Cerebellar cortex (tissue), 1 donor: ENCODE measurements around the gene GDPD5.

Source experiments
- DNase-seq: peaks from one replicate; pipeline ENCODE4 v3.0.0-alpha.2; 2015; ENCODE audit warnings: low spot score

GDPD5 gene

DNA sequence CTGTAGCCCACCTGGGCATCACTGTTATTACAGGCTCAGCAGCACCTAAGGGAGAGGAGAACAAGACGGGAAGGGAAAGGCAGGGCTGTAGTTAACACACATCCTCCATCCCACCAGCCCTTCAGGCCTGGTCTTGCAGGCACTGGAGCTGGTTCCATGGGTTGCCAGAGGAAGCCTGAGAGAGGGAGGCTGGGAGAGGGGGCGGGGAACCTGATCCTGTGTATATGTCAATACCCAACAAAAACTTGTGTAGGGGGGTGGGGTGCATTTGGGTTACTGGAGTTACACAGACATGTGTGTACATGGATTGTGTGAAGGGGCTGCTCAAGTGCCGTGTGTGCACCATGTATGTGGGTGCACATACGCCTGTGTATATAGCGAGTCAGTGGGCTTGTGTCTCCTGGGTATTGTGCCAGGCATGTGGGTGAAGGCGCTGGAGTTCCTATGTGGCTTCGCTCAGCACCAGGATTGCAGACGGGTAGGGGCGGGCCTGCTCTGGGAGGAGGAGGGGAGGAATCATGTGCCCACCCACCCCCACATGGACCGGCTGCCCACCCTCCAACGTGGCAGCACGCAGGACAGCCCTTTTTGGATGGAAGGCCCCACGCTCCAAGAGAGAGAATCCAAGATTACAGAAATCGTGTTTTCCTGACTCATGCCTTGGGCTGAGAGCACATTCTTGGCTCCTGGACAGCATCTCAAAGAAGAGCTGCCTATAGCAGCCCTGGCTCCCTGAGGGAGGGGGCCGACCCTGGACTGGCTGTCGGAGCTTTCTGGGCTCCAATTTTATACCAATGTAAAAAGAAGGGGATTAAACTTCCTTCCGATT lies 32.1 kb upstream of the GDPD5 start:
- peak; percentile 34 for DNase-seq

DNA sequence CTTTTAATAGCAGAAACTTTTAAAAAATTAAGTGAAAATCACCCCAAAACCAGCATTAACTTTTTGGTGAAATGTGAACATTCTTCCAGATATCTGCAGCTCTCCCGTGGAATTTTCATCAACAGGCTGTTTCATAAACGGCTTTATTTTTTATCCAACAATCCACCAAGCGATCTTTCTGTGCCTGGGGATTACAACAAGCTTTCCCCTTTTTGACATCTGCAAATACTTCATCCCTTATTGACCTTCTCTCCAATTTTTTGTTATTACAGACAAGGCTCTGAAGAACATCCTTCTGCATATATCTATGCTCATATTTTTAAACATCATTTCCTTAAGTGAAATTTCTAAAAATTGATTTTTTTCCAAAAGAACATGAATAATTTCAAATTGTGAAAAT lies 30.5 kb upstream of the GDPD5 start:
- no peak for DNase-seq

DNA sequence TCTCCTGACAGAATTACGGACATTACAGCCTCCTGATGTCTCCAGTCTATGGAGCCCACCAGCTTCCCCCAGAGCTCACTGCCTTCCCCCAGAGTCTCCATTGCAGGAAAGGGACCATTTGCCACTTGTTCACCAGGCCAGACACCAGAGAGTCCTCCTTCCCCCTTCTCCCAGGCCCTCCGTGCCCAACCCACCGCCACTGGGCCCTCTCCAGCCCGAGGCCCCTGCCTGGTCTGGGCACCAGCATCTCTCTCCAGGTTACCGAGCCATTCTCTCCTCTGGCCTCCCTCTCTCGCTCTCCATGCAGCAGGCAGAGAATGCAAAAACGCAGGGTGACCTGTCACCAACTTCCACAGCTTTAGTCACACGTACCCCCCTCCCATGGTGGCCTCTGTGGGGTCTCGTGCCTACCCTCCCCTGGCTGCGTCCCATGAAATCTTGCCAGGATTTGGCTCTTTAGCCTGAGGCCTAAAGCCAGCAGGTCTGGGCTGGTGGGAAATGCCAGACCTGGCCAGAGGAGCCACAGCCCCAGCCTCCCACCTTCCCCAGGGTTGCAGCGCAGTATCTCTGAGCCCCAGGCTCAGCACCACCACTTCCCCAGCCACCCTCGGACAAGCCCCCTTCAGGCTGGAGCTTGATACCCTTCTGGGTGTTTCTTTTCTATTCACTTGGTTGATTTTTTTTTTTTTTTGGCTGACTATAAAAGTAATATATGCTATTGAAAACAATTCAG lies 29.5 kb upstream of the GDPD5 start:
- no peak for DNase-seq

DNA sequence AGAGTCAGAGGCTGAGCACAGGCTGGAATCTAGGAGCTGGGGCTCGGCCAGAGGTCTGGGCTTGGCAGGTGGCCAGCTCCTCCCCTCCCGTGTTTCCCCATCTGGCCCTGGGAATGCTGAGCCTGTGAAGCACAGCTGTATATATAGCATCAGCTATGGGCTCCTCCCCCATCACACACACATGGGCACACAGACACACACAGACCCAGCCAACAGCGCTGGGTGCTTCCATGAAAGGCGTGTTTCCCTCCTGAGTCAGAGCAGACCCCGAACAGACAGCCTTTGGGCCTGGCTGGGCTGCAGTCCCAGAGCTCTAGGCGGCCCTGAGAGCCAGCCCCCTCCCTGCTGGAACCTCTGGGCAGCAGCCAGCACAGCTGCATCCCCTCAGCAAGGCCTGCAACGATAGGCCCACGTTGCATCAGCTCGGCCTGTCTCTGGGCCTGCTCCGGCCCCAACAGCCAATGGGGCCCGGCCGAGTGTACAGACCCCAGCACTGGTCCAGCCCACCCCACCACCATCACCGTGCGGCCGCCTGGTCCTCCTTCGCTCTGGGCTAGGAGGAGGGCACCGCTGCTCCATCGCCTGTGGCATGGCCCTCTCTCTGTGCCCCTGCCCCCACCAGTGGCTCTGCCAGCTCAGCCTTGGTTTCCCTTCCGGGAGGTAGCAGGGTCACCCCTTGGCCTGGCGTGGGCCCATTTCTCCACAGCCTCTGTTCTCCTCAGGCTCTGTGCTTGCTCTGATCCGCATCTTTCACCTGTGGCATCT lies 28.7 kb upstream of the GDPD5 start:
- peak; percentile 78 for DNase-seq

DNA sequence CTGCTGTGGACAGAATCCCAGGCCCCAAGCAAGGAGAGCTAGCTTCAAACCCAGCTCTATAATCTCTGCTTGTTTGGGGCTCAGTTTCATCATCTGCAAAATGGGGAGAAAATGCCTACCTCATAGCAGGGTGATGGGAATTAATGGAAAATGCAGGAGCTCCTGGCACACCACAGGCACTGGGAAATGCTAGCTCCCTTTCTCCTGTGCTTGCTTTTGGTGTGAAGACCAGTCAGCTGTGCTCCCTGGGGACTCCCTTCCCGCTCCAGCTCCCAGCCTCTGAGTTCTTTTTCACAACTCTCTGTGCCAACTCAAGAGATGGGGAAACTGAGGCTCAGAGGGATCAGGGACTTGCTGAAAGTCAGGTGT lies 28.1 kb upstream of the GDPD5 start:
- DNase-seq = no peak

DNA sequence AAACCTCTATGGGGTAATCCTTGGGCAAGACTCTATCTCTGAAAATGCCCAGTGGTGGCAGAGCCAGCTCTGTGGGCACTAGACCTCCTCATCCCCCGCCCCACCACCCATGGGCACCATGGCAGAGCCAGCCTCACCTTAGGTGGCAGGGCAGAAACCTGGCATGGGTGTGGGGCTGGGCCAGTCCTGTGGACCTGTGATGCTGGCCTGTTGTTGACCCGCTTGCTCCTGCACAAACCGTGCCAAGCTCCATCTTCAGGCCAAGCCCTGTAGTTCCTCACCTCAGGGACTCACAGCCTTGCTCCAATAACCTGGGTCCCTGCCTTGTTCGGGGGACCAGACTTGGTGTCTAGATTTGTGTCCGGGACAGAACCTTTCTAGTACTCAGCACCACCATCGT lies 27.4 kb upstream of the GDPD5 start:
- no peak for DNase-seq

DNA sequence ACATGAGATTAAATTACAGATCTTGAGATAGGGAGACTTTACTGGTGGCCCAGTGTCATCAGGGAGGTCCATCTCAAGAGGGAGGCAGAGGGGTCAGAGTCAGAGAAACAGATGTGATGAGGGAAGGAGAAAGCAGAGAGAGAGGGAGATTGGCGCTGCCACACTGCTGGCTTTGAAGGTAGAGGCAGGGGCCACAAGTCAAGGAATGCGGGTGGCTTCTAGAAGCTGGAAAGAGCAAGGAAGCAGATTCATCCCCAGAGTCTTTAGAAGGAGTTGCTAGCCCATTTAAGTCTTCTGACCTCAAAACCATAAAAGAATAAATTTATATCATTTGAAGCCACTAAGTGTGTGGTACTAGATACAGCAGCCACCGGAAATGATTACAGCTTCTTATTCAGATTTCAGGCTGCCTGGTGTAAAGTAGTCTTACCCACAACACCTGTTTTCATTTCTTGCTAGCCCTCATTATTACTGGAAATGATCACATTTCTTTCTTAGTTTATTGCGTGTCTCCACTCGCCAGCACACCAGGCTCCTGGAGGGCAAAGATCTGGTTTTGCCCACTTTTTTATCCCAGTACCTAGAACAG lies 23.7 kb upstream of the GDPD5 start:
- no peak for DNase-seq

DNA sequence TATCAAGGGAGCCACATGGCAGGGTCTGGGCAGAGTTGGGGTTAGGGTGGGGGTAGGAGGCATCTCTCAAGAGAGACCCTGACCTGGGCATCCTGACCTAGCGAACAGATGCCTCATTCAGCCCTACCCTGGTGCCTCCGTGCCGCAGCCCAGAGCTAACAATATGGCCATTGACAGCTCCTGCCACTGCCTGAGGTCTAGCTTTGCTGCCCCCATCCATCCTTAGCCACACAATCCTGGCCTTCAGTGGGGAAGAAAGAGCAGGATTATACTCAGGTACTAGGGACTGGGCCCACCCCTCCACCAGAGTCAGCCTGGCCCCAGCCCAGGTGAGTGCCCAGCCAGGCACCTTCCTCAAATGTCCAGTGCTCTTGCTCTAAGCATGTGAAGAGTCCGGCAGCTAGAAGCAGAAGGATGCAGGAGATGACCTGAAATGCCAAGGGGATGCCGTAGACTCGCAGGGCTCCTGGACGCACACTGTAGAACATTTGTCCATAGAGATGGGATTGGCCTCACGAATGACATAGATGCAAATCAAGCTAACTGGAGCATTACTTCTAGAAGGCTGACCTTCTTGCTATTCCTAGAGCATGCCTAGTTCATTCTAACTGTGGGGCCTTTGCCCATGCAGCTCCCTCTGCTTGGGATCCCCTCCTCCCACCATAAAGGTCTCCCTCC lies 23.0 kb upstream of the GDPD5 start:
- DNase-seq = no peak

DNA sequence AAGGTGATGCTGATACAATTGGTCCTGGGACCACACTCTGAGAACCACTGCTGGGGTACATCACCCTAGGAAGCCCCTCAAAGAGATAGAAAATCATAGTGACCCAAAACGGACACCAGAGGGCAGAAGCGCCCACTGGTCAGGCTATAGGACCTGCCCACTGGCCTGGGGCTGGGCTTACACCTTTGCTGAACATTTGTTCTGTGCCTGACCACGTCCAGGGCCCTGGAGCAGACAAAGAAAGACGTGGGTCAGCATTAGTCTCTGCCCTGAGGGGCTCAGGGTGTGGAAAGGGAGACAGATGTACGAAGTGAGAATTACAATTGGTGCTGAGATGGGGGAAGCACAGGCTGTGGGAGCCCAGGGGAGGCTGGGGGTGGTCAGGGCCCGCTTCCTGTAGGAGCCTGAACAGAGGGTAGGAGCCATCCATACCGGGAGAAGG lies 21.9 kb upstream of the GDPD5 start:
- peak; percentile 80 for DNase-seq

DNA sequence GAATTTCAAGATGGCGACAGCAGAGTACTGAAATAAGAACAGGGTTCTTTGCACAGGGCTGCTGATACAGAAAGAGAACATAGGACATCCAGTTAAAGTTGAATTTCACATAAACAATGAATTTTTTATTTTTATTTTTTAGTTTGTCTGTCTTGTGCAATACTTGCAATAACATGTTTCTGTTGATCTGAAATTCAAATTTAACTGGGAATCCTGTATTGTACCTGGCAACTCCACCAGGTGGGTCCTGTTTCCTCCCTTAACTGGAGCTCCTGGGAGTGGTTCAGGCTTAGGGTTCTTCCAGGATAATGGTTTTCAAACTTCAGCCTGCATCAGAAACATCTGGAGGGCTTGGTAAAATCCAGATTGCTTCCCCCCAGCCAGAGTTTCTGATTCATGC lies 21.4 kb upstream of the GDPD5 start:
- no peak for DNase-seq

DNA sequence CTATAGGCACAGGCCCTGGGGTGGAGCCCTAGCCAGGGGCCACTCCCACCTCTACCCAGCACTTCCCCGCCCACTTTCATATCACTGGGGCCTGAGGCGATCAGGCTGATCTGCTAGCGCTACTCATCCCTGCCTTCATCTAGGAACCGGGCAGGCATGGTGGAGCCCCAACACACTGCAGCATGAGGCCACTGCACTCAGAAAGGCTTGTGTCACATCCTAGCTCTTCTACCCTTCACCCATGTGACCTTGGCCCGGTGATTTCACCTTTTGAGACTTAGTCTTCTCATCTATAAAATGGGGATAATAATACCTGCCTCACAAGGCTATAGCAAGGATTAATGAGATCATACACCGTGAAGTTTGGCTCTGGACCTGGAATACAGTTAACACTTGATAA lies 18.1 kb upstream of the GDPD5 start:
- DNase-seq = no peak

DNA sequence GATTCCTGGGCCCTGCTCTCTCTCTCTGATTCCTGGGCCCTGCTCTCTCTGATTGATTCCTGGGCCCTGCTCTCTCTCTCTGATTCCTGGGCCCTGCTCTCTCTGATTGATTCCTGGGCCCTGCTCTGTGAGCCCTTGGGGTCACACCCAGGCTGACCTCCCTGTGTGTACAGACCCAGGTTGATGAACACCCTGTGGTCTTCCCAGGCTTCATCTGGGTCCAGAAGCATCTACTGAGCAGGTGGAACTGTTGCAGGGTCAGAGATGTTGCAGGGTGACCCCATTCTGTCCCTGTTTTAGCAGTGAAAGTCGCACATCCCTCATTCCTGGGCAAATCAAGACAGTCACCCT lies 16.3 kb upstream of the GDPD5 start:
- DNase-seq = no peak

DNA sequence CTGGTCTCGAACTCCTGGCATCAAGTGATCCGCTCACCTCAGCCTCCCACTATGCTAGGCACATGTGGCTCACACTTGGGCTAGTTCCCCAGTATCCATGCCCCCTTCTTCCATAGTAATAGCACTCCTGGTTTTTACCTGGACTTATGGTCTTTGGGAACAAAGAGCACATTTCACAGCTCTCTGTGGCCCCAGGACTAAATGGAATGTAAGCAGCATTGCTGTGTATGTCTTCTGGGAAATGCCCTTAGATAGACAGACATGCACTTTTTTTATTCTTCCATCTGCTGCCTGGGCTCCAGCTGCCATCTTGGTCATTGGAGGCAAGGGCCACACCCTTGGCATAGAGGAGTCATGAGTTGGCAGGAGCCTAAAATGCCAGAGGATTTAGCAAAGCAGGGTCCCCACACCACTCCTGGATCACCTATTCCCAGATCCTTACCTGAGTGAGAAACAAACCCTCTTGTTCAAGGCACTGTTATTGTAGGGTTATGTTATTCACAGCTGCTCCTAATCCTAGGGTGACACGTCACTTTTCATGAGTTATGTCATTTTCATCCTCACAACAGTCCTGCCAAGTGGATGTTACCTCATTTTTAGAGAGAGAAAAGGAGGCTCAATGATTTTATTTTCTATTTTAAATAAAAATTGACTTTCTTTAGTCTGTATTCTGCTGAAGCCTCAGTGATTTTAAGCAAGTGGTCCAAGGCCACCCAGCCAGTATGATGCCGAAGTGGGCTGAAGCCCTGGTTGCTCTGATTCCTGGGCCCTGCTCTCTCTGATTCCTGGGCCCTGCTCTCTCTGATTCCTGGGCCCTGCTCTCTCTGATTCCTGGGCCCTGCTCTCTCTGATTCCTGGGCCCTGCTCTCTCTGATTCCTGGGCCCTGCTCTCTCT lies 15.7 kb upstream of the GDPD5 start:
- DNase-seq = no peak

DNA sequence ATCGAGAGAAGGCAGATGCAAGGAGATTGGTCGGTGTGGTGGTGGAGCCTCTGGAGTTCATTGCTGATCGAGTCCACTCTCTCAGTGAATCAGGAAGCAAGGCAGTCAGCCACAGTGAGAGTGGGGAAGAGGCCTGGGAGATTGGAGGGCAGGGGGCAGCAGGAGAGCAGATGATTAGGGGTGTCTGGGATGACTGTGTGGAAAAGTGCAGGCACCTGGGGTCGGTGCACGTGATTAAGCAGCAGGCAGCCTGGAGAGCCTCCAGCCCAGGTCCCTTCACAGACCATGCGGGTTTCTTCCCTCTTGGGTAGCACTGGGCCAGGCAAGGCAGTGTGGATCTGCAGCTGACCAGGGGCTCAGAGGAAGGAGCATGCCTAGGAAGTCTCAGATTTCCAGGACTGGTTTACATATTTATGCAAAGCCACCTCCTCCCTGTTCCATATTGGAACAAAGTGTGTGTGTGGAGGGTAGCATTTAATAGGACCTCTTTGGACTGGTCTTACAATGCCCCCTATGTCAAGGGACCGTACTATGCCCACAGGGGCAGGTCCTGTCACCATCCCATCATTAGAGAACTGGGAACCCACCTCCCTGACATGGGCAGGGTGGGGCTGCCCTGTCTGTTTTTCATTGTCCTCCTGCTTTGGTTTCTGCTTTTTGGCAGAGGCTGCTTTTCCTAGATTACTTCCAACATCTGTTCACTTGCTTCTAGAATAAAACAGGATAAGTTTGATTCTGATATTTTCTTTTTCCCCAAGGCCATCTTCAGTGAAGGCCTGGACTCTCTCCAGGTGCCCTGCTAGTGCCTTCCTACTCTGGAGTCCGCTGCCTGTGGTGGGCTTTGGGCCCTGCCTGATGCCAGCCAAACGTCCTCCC lies 14.0 kb upstream of the GDPD5 start:
- no peak for DNase-seq

DNA sequence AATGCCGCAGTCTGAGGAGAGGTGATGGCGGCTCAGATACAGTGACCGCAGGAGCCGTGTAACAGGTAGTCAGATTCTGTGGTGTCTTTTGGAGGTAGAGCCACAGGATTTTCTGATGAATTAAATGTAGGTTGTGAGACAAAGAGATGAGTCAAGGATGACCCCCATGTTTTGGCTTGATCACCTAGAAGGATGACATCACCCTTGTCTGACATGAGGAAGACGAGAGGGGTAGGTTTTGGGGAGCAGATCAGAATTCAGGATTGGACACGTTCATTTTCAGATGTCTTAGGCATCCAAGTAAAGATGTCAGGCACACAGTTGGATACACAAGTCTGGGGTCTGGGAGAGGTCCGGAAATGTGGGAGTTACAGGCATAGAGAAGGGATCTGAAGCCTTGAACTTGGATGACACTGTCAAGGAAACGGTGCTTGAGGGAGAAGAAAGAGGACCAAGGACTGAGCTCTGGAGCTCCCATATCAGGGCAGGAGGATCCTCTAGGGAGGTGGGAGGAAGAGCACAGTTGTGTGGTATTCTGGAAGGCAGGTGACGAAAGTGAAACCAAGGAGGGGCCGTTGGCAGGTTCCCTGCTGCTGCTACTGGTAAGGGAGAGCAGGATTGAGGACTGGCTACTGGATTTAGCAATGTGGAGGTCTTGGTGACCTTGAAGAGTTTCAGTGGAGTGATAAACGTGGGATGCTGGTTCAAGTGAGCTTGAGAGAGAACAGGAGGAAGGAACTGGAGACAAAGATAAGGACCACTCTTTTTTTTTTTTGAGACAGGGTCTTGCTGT lies 12.6 kb upstream of the GDPD5 start:
- DNase-seq = no peak

DNA sequence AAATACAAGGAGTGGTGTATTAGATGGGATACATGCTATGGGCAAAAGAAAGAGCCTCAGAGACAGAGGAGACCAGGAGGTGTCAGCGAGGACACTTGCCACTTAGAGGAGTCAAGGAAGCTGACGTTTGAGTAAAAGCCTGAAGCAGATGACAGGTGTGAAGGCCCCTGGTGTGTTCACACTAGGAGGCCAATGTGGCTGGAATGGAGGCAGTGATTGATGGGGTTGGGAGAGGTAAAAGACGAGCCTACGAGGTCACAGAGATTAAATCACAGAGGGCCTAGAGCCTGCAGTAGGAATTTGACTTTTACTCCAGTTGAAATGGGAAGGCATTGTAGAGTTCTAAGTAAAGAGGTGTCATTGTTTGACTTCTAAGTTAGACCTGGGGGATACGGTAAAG lies 12.0 kb upstream of the GDPD5 start:
- no peak for DNase-seq

DNA sequence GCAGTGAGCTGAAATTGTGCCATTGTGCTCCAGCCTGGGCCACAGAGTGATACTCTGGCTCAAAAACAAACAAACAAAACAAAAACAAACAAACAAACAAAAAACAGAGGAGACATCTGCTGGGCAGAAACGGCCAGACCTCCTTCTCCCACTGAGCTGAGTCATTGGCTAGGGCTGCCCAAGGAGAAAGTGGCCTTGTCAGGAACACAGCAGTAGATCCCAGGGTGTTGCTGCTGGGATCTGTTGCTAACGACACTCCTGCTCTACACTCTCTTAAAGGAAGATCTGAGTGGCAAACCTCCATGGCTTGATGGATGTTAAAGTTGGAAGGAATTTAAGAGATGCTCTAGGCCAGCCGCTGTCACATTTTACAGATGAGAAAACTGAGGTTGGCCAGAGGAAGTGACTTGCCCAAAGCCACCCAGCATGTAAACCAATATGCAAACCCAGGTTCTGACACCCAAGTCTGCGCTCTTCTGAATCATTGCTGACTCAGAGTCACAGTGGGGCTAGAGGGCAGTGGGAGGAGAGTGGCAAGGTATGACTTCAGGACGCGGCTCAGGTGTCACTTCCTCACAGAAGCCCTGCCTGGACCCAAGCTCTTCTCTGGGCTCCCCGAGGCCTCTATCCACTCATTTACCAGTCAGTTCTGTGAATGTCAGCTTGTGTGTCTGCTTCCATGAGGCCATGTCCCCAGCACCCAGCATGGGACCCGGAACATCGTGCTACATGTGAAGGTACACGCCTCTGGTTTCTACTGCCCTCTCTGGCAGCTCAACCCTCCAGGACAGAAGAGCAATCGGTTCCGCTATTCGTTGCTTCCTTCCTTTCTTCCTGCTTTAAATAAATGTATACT lies 11.3 kb upstream of the GDPD5 start:
- DNase-seq = no peak

DNA sequence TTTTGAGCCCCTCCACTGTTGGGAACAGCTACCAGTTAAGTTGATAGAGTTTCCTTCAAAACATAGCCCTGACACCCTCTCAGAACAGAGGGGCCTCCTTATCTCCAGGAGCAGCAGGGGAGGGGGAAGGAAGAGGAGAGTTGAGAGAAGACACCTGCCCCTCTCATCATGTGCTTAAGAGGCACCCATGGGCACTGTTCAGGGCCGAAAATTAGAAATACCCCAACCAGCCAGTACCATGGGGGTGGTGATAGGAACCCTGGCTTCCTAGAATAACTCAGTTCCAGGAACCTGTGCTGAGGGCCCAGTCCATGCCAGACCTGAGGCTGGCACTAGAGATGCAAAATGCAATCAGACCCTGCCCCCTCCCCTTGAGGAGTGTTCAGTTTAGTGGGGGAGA lies 9.3 kb upstream of the GDPD5 start:
- DNase-seq = no peak
